OCI-M1 (cell line): ENCODE data around the gene BRD2.

Source experiments
- DNase-seq: peaks from one replicate; lab custom pipeline; 2025; lab: John Stamatoyannopoulos, UW

Gene BRD2

DNA sequence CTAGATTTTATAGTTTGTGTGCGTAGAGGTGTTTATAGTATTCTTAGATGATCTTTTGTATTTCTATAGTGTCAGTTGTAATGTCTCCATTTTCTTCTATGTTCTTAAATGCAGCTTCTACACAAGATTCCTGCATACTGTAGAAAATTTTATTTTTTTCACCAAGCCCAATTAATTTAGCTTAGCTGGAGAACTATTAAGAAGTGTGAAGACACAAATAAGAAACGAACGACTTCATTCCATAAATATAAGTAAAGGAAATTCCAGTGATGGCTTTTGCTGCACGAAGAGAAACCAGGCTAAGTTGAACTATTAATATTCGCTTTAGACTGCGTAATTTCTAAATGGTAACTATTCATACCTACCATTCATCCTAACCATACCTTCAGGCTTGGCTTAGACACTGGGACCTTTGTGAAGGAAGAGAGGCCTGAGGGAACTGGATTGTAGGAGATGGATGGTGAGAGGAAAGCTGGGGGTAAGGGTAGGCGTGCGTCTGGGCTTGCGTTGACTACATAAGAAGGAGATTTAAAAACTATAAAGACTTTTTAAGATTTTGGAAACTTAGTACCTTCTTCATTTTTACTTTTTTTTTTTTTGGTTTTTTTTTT lies 25.1 kb downstream of the BRD2 start:
- DNase-seq, result no peak

- DNase-seq, result no peak
These were observed 27.1 kb downstream of the BRD2 start for GRCh38 chr6:32995448-32995847.

GRCh38 chr6:33000055-33000454 lies 31.7 kb downstream of the BRD2 start:
- peak; percentile 62 for DNase-seq

- DNase-seq, result no peak
These were observed 33.3 kb downstream of the BRD2 start for GRCh38 chr6:33001685-33002084.

DNA sequence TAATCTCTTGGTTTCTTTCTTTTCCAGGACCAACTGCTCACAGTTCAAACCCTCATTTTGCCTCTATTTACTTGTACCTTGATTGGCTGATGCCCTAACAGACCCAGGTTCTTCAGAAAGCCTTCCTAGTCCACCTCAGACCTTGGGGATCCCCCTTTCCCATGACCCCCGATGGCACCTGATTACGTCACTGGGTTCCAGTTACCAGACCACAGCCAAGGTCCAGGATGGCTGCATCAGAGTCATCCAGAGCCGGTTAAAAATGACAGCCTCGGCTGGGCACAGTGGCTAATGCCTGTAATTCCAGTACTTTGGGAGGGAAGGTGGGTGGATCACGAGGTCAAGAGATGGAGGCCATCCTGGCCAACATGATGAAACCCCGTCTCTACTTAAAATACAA lies 36.5 kb downstream of the BRD2 start:
- no peak for DNase-seq

DNA sequence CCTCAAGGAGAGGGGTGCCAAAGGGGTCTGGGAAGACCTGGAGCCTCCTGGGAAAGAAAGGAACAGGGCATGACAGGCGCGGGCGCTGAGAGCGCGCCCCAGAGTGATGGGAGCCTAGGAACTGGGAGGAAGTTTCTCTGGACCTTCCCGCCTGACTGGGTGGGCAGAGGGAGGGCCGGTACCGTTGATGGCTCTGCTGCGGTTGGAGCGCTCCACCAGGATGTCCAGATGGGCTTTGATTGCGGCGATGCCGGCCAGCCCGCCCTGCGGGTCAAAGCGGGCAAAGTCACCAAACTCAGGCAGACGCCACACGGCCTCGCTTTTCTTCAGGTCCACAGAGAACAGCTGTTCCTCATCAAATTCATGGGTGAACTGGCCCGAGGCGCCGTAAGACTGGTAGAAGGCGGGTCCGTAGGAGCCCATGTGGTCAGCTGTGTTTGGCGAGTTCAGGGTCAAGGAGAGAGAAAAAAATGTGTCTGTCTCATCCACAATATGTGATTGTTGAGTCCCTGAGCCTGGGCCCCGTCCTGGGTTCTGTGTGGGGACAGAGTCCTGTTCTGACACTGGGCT lies 39.5 kb downstream of the BRD2 start:
- DNase-seq, result no peak

DNA sequence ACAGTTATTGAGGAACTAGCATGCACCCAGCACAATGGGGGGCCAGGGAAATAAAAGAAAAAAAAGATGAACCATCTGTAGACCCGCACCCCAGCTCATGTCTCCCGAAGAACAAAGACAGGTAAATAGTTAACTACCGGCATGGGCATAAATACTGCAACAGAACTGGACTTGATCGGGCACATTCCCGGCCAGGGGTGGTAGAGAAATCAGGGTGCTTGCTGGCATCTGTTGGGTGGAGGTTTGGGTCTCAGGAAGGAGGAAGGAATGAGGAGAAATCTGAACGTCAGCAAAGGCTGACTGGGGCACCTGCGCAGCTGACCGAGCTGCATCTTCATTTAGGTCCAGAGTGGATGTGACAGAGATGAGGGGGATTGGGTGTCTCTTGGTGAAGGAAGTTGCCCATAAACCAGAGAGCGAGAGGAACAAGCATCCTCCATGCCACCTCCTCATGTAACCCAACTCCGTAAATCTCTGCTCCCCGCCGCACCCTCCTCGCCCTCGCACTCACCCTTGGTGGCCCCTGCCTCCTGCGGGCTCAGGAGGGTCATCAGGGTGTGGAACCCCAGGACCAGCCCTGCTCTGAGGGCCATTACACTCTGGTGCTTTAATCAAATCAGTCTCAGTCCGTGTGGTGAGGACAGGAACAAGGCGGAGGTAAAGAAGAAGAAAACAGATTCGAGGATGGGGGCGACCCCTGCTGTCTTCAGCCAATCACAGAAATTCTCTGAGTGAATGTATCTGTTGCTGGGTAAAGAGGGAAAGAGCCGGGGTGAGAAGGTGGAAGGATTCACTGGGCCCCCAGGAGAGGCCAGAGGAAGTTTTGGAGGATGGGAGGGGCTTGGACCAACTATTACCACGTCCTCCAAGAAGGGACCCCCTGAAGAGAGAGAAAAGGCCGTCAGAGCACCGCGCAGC lies 40.8 kb downstream of the BRD2 start, which contains the start of gene HLA-DOA:
Gene HLA-DOA (minus strand): TSS at position 648 of the 918 bp plus-strand sequence.
- DNase-seq, result peak; percentile 50

DNA sequence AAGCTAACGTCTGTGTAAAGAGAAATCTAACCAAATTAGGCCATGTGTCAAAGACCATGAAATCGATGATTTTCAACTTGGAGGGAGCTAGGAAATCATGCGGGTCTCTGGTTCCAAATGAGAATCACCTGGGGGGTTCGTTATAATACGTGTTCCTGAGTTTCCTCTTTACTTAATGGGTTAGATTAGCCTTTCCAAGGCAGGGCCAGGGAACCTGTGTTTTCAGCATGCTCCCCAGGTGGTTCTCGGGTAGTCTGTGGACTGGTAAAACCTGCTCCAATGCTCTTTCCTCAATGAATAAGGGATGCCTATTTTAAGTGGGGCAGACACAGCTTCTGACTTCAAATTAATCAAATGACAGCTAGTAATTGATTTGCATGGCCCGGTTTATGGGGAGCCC lies 42.0 kb downstream of the BRD2 start:
- no peak for DNase-seq

DNA sequence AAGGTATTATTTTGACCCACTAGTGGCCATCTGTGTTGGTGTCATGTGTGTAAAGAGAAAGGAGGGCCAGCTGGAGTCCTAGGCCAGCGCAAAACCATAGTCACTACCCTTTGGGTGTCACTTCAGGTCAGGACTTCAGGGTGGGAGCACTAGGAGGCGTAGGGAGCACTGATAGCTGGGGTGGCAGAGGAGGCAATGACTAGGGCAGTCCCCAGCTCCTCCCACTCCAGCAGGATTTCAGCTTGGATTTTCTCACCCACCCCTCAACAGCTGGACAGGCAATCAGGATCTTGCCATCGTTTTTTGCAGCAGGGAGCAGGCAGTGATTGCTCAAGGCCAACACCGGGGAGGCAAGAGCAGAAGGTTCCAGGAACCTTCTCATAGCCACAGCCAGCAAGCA lies 45.2 kb downstream of the BRD2 start:
- DNase-seq, result no peak

- peak; percentile 93 for DNase-seq
These were observed 46.6 kb downstream of the BRD2 start for GRCh38 chr6:33014841-33015634.

- DNase-seq, result no peak
These were observed 47.4 kb downstream of the BRD2 start for GRCh38 chr6:33015798-33016197.

- DNase-seq, result no peak
These were observed 48.6 kb downstream of the BRD2 start for GRCh38 chr6:33017018-33017417.

DNA sequence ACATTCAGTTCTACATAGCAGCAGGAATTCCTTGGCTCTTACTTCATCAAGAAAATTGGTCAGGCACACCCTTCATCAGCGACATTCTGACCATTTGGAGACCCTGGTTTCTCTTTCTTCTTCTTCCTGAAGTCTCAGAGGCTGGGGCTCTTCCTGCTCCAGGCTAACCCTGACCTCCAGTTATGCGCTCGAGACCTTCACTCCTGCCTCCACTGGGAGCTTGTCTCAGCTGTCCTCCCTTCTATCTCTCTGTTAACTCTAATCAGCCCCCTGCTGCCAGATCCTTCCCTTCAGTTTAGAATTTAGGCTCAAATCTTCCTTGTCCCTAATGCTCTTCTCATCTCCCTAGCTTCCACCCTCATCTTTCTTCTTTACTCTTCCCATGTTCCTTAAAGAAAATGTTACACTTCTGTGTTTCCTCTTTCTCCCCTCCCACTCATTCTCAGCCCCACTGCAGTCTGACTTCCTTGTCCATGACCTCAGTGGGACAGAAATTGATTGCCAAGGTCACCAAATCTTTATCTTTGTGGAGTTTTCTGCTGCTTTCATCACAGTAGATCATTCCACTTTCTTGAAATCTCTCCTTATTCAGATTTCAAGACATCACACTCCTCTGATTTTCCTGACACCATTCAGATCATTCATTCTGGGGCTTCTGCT lies 49.4 kb downstream of the BRD2 start:
- DNase-seq, result peak; percentile 76

GRCh38 chr6:33018418-33018817 lies 50.0 kb downstream of the BRD2 start:
- DNase-seq, result no peak

- DNase-seq, result peak; percentile 94
These were observed 50.5 kb downstream of the BRD2 start for GRCh38 chr6:33018904-33019303.

GRCh38 chr6:33019372-33019771 lies 51.0 kb downstream of the BRD2 start:
- DNase-seq, result no peak

- DNase-seq, result no peak
These were observed 53.5 kb downstream of the BRD2 start for GRCh38 chr6:33021917-33022316.

GRCh38 chr6:33023536-33023935 lies 55.1 kb downstream of the BRD2 start:
- DNase-seq, result no peak

GRCh38 chr6:33024521-33024920 lies 56.1 kb downstream of the BRD2 start:
- DNase-seq, result no peak

GRCh38 chr6:33028220-33028849 lies 59.9 kb downstream of the BRD2 start:
- DNase-seq, result peak; percentile 45
